SK-N-MC (cell line): ENCODE results near the gene CARD14.

Experiments
- EZH2 ChIP-seq: fragments of 200-600 bp; sonication (generic); IDR thresholded peaks from one replicate; pipeline ENCODE4 v1.6.1; 2017; ENCODE audit warnings: antibody characterized with exemption
- FOXP2 ChIP-seq: optimal IDR thresholded peaks from 2 replicates; pipeline ENCODE3; 2011; ENCODE audit warnings: mild to moderate bottlenecking, moderate library complexity; ENCODE audit not compliant: insufficient read depth; ENCODE audit errors: extremely low read length, control extremely low read depth

DNA sequence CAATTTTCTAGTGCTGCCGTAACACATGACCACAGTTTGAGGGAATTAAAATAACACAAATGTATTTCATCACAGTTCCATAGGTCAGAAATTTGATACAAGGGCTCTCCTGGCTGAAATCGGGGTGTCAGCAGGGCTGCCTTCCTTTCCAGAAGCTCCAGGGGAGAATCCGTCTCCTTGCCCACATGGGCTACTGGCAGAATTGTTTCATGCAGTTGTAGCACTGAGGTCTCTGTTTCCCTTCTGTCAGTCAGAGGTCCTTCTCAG is 43.4 kb upstream of the CARD14 start:
- TF ChIP-seq EZH2: no peak
- TF ChIP-seq FOXP2: no peak
